ENCODE results near the gene TMLHE. TPM values are rescaled to one million over a fixed set of nuclear protein-coding genes. Genes with fewer than 3 reads are reported as not detected.
"Not testable (repeated sequence)": the region's sequence is repeated elsewhere in the genome, so short reads cannot be mapped to it uniquely, and the experiment has no call there.

Gene TMLHE
- total and polyA plus RNA-seq, 3 experiments from 2014 or later, result 8.9 to 12.8 (median 10.0) TPM

GRCh38 chrX:155544881-155545280 lies 67.9 kb downstream of the TMLHE start:
- H3K27ac Mint-ChIP-seq, result no peak overlapping the region
- peaks cover 16 to 58% (median 49%) of the 10 kb centered on the region in 3 donors for H3K36me3 Mint-ChIP-seq
- peaks cover 0 to 28% (median 12%) of the 10 kb centered on the region in 5 donors for H3K9me3 Mint-ChIP-seq
- Histone ChIP-seq H3K4me3 (ENCODE audit: low read length) (no peak overlapping the region), H3K4me1 (ENCODE audit: insufficient read depth, low read length) (no peaks in the 10 kb centered on the region), H3K27me3 (ENCODE audit: insufficient read depth, low read length, poor library complexity, severe bottlenecking) (no peaks in the 10 kb centered on the region), H3K9me3 (ENCODE audit: low read length) (no peaks in the 10 kb centered on the region), H3K36me3 (ENCODE audit: insufficient read depth, low read length) (no peaks in the 10 kb centered on the region), H3K27ac (ENCODE audit: low read depth, low read length) (no peak overlapping the region)
- H3K4me3 Mint-ChIP-seq, result no peak overlapping the region
- POLR2A ChIA-PET, result no interaction called here
- H3K27me3 Mint-ChIP-seq, result no peaks in the 10 kb centered on the region
- no peak for DNase-seq
- CTCF ChIA-PET, result no interaction called here
- H3K4me1 Mint-ChIP-seq, result no peaks in the 10 kb centered on the region

GRCh38 chrX:155535866-155536265 lies 76.9 kb downstream of the TMLHE start:
- no peak overlapping the region for H3K4me3 Mint-ChIP-seq
- no peak for DNase-seq
- Histone ChIP-seq H3K27ac (ENCODE audit: low read depth, low read length) (no peak overlapping the region), H3K27me3 (ENCODE audit: insufficient read depth, low read length, poor library complexity, severe bottlenecking) (no peaks in the 10 kb centered on the region), H3K4me3 (ENCODE audit: low read length) (no peak overlapping the region), H3K9me3 (ENCODE audit: low read length) (no peaks in the 10 kb centered on the region), H3K36me3 (ENCODE audit: insufficient read depth, low read length) (no peaks in the 10 kb centered on the region), H3K4me1 (ENCODE audit: insufficient read depth, low read length) (no peaks in the 10 kb centered on the region)
- CTCF ChIA-PET, result no interaction called here
- no peak overlapping the region for H3K27ac Mint-ChIP-seq
- POLR2A ChIA-PET, result no interaction called here
- peaks cover 0 to 9% (median 2%) of the 10 kb centered on the region in 5 donors for H3K9me3 Mint-ChIP-seq
- peaks cover 12 to 38% (median 24%) of the 10 kb centered on the region in 3 donors for H3K36me3 Mint-ChIP-seq
- H3K27me3 Mint-ChIP-seq, result no peaks in the 10 kb centered on the region
- H3K4me1 Mint-ChIP-seq, result no peaks in the 10 kb centered on the region

- H3K27ac Mint-ChIP-seq, result no peak overlapping the region
- peaks cover 13 to 40% (median 20%) of the 10 kb centered on the region in 3 donors for H3K36me3 Mint-ChIP-seq
- no peak for DNase-seq
- peaks cover 0 to 11% (median 1%) of the 10 kb centered on the region in 5 donors for H3K9me3 Mint-ChIP-seq
- no peak overlapping the region for H3K4me3 Mint-ChIP-seq
- no peak overlapping the region for H3K4me3 ChIP-seq (ENCODE audit: low read length)
- no peaks in the 10 kb centered on the region for H3K36me3 ChIP-seq (ENCODE audit: insufficient read depth, low read length)
- no peaks in the 10 kb centered on the region for H3K4me1 Mint-ChIP-seq
- H3K27ac ChIP-seq (ENCODE audit: low read depth, low read length), result no peak overlapping the region
- ChIA-PET CTCF (no interaction called here), POLR2A (no interaction called here)
- no peaks in the 10 kb centered on the region for H3K27me3 ChIP-seq (ENCODE audit: insufficient read depth, low read length, poor library complexity, severe bottlenecking)
- H3K9me3 ChIP-seq (ENCODE audit: low read length), result no peaks in the 10 kb centered on the region
- H3K4me1 ChIP-seq (ENCODE audit: insufficient read depth, low read length), result no peaks in the 10 kb centered on the region
- no peaks in the 10 kb centered on the region for H3K27me3 Mint-ChIP-seq
Observed at GRCh38 chrX:155534800-155535199, 78.0 kb downstream of the TMLHE start.

GRCh38 chrX:155527023-155527422 lies 85.7 kb downstream of the TMLHE start:
- Mint-ChIP-seq H3K36me3 (peaks cover 22 to 62% (median 52%) of the 10 kb centered on the region in 3 donors), H3K9me3 (peaks cover 3 to 55% (median 25%) of the 10 kb centered on the region in 5 donors)
- H3K27me3 Mint-ChIP-seq; H3K27me3 ChIP-seq (ENCODE audit: insufficient read depth, low read length, poor library complexity, severe bottlenecking); H3K27ac ChIP-seq (ENCODE audit: low read depth, low read length); POLR2A ChIA-PET; H3K4me1 Mint-ChIP-seq; H3K4me1 ChIP-seq (ENCODE audit: insufficient read depth, low read length); H3K4me3 Mint-ChIP-seq; H3K36me3 ChIP-seq (ENCODE audit: insufficient read depth, low read length); H3K9me3 ChIP-seq (ENCODE audit: low read length); H3K4me3 ChIP-seq (ENCODE audit: low read length); CTCF ChIA-PET; DNase-seq; H3K27ac Mint-ChIP-seq: not testable (repeated sequence)

- DNase-seq, result no peak
- Mint-ChIP-seq H3K36me3 (peaks cover 11 to 38% (median 14%) of the 10 kb centered on the region in 3 donors), H3K27ac (no peak overlapping the region), H3K4me3 (no peak overlapping the region), H3K27me3 (no peaks in the 10 kb centered on the region), H3K9me3 (peaks cover 0 to 3% (median 0%) of the 10 kb centered on the region in 5 donors), H3K4me1 (no peaks in the 10 kb centered on the region)
- Histone ChIP-seq H3K27ac (ENCODE audit: low read depth, low read length) (no peak overlapping the region), H3K27me3 (ENCODE audit: insufficient read depth, low read length, poor library complexity, severe bottlenecking) (no peaks in the 10 kb centered on the region), H3K4me1 (ENCODE audit: insufficient read depth, low read length) (no peaks in the 10 kb centered on the region), H3K36me3 (ENCODE audit: insufficient read depth, low read length) (no peaks in the 10 kb centered on the region), H3K9me3 (ENCODE audit: low read length) (no peaks in the 10 kb centered on the region), H3K4me3 (ENCODE audit: low read length) (no peak overlapping the region)
- ChIA-PET POLR2A (no interaction called here), CTCF (no interaction called here)
Observed at GRCh38 chrX:155514225-155514624, 98.5 kb downstream of the TMLHE start.

GRCh38 chrX:155505296-155505695 lies 107.5 kb downstream of the TMLHE start:
- Histone ChIP-seq H3K27me3 (ENCODE audit: insufficient read depth, low read length, poor library complexity, severe bottlenecking) (no peaks in the 10 kb centered on the region), H3K9me3 (ENCODE audit: low read length) (no peaks in the 10 kb centered on the region), H3K4me3 (ENCODE audit: low read length) (no peak overlapping the region), H3K36me3 (ENCODE audit: insufficient read depth, low read length) (no peaks in the 10 kb centered on the region), H3K4me1 (ENCODE audit: insufficient read depth, low read length) (no peaks in the 10 kb centered on the region), H3K27ac (ENCODE audit: low read depth, low read length) (no peak overlapping the region)
- no peak for DNase-seq
- Mint-ChIP-seq H3K27ac (no peak overlapping the region), H3K27me3 (no peaks in the 10 kb centered on the region), H3K9me3 (peaks cover 0 to 2% (median 0%) of the 10 kb centered on the region in 5 donors), H3K4me3 (no peak overlapping the region), H3K36me3 (peaks cover 4 to 40% (median 18%) of the 10 kb centered on the region in 3 donors), H3K4me1 (no peaks in the 10 kb centered on the region)
- ChIA-PET POLR2A (no interaction called here), CTCF (no interaction called here)

- H3K9me3 ChIP-seq (ENCODE audit: low read length); DNase-seq; H3K36me3 ChIP-seq (ENCODE audit: insufficient read depth, low read length); H3K27me3 ChIP-seq (ENCODE audit: insufficient read depth, low read length, poor library complexity, severe bottlenecking); H3K27ac Mint-ChIP-seq; H3K4me1 ChIP-seq (ENCODE audit: insufficient read depth, low read length); H3K4me3 Mint-ChIP-seq; H3K27me3 Mint-ChIP-seq; H3K36me3 Mint-ChIP-seq; POLR2A ChIA-PET; H3K4me3 ChIP-seq (ENCODE audit: low read length); H3K27ac ChIP-seq (ENCODE audit: low read depth, low read length); H3K4me1 Mint-ChIP-seq; CTCF ChIA-PET; H3K9me3 Mint-ChIP-seq: not testable (repeated sequence)
Observed at GRCh38 chrX:155495134-155495533, 117.6 kb downstream of the TMLHE start.

- H3K36me3 Mint-ChIP-seq; H3K4me1 ChIP-seq (ENCODE audit: insufficient read depth, low read length); H3K27me3 ChIP-seq (ENCODE audit: insufficient read depth, low read length, poor library complexity, severe bottlenecking); CTCF ChIA-PET; H3K27me3 Mint-ChIP-seq; H3K4me1 Mint-ChIP-seq; DNase-seq; H3K36me3 ChIP-seq (ENCODE audit: insufficient read depth, low read length); H3K27ac Mint-ChIP-seq; H3K9me3 ChIP-seq (ENCODE audit: low read length); POLR2A ChIA-PET; H3K4me3 ChIP-seq (ENCODE audit: low read length); H3K27ac ChIP-seq (ENCODE audit: low read depth, low read length); H3K9me3 Mint-ChIP-seq; H3K4me3 Mint-ChIP-seq: not testable (repeated sequence)
Observed at GRCh38 chrX:155491421-155491820, 121.3 kb downstream of the TMLHE start.

- H3K27ac ChIP-seq (ENCODE audit: low read depth, low read length); H3K27me3 ChIP-seq (ENCODE audit: insufficient read depth, low read length, poor library complexity, severe bottlenecking); POLR2A ChIA-PET; CTCF ChIA-PET; H3K9me3 ChIP-seq (ENCODE audit: low read length); H3K36me3 Mint-ChIP-seq; H3K4me3 ChIP-seq (ENCODE audit: low read length); H3K4me1 ChIP-seq (ENCODE audit: insufficient read depth, low read length); H3K36me3 ChIP-seq (ENCODE audit: insufficient read depth, low read length); H3K9me3 Mint-ChIP-seq; H3K4me1 Mint-ChIP-seq; H3K4me3 Mint-ChIP-seq; DNase-seq; H3K27me3 Mint-ChIP-seq; H3K27ac Mint-ChIP-seq: not testable (repeated sequence)
Observed at GRCh38 chrX:155477136-155477535, 135.6 kb downstream of the TMLHE start.

Measured in CD8-positive, alpha-beta memory T cell (primary cell).